GM19372 (cell line): ENCODE data around the gene SORCS1.

Experiments
- ATAC-seq: cut with Tn5 transposase; IDR thresholded peaks from one replicate; pipeline ENCODE4 v1.9.1; 2021; ENCODE audit warnings: mild to moderate bottlenecking, low read depth, moderate library complexity; ENCODE audit not compliant: unreplicated experiment

The SORCS1 gene

GRCh38 chr10:106999118-106999707, 165.3 kb downstream of the SORCS1 start:
- ATAC-seq = no peak

- ATAC-seq = no peak
Measured at GRCh38 chr10:106997721-106998120, 166.8 kb downstream of the SORCS1 start.

- no peak for ATAC-seq
Measured at GRCh38 chr10:106996510-106996909, 168.0 kb downstream of the SORCS1 start.

- ATAC-seq = no peak
Measured at GRCh38 chr10:106992055-106992454, 172.5 kb downstream of the SORCS1 start.

GRCh38 chr10:106991091-106991490, 173.4 kb downstream of the SORCS1 start:
- no peak for ATAC-seq

GRCh38 chr10:106987362-106987761, 177.1 kb downstream of the SORCS1 start:
- no peak for ATAC-seq

GRCh38 chr10:106982268-106982667, 182.2 kb downstream of the SORCS1 start:
- ATAC-seq = no peak

- no peak for ATAC-seq
Measured at GRCh38 chr10:106981452-106982075, 182.9 kb downstream of the SORCS1 start.

GRCh38 chr10:106980495-106981451, 183.7 kb downstream of the SORCS1 start:
- peak; percentile 72 for ATAC-seq

- no peak for ATAC-seq
Measured at GRCh38 chr10:106978756-106979155, 185.8 kb downstream of the SORCS1 start.

- no peak for ATAC-seq
Measured at GRCh38 chr10:106973716-106974115, 190.8 kb downstream of the SORCS1 start.

GRCh38 chr10:106973288-106973687, 191.2 kb downstream of the SORCS1 start:
- ATAC-seq = no peak

- no peak for ATAC-seq
Measured at GRCh38 chr10:106972381-106972780, 192.1 kb downstream of the SORCS1 start.

- ATAC-seq = no peak
Measured at GRCh38 chr10:106971411-106971831, 193.1 kb downstream of the SORCS1 start.

GRCh38 chr10:106967452-106967851, 197.1 kb downstream of the SORCS1 start:
- no peak for ATAC-seq

- ATAC-seq = no peak
Measured at GRCh38 chr10:106960812-106961211, 203.7 kb downstream of the SORCS1 start.

- no peak for ATAC-seq
Measured at GRCh38 chr10:106959521-106959920, 205.0 kb downstream of the SORCS1 start.

GRCh38 chr10:106958589-106959361, 205.7 kb downstream of the SORCS1 start:
- peak; percentile 4 for ATAC-seq

- ATAC-seq = peak; percentile 62
Measured at GRCh38 chr10:106957823-106958588, 206.5 kb downstream of the SORCS1 start.
